ENCODE measurements around the gene DENND2A. TPM values are rescaled to one million over a fixed set of nuclear protein-coding genes. Genes with fewer than 3 reads are reported as not detected.

Gene DENND2A
- polyA plus RNA-seq, 3 donors: not detected

- Mint-ChIP-seq H3K4me3 (no peak overlapping the region), H3K27ac (no peak overlapping the region), H3K36me3 (no peaks in the 10 kb centered on the region), H3K4me1 (peaks cover 15% of the 10 kb centered on the region), H3K27me3 (ENCODE audit: low read depth in 3 of 3) (peaks cover 4 to 12% (median 6%) of the 10 kb centered on the region in 3 donors), H3K9me3 (peaks cover 0 to 2% (median 0%) of the 10 kb centered on the region in 7 donors)
- Histone ChIP-seq H3K9me3 (replicated peaks in 1 of 2; ENCODE audit: control insufficient read depth in 1 of 2, insufficient read depth in 1 of 2, low read length in 2 of 2) (no peaks in the 10 kb centered on the region), H4K20me1 (ENCODE audit: insufficient read depth, low read length) (no peaks in the 10 kb centered on the region), H3K4me3 (replicated peaks in 1 of 3; ENCODE audit: low read depth in 2 of 3, low read length in 3 of 3) (no peak overlapping the region), H3K4me1 (ENCODE audit: control insufficient read depth in 1 of 2, insufficient read depth in 2 of 2, low read length in 2 of 2) (peaks cover 0 to 12% of the 10 kb centered on the region in 2 donors), H3K36me3 (replicated peaks in 1 of 2; ENCODE audit: control insufficient read depth in 1 of 2, insufficient read depth in 2 of 2, low read length in 2 of 2) (no peaks in the 10 kb centered on the region), H3K4me2 (replicated peaks; ENCODE audit: extremely low read depth, low read length, poor library complexity, severe bottlenecking) (no peak overlapping the region), H3K79me2 (ENCODE audit: insufficient read depth, low read length) (no peaks in the 10 kb centered on the region), H2AFZ (ENCODE audit: insufficient read depth, low read depth, low read length, poor library complexity, severe bottlenecking) (peak overlapping the region; percentile 35), H3K9ac (ENCODE audit: insufficient read depth, low read length, poor library complexity, severe bottlenecking) (no peak overlapping the region), H3K27me3 (ENCODE audit: control insufficient read depth in 2 of 2, insufficient read depth in 2 of 2, low read length in 2 of 2) (no peaks in the 10 kb centered on the region), H3K27ac (ENCODE audit: low read depth in 1 of 2, low read length in 2 of 2) (no peak overlapping the region)
- DNase-seq: no peak
- TF ChIP-seq CTCF (IDR thresholded peaks at IDR 0.05): no peak
- WGBS (ENCODE audit: insufficient coverage): 51% methylated on average over 7 of the region's 10 CpGs
- intact Hi-C loops (cut with micrococcal nuclease): no loop called here
Observed at GRCh38 chr7:140525743-140526142, 114.9 kb downstream of the DENND2A start.

GRCh38 chr7:140521421-140521820, 119.2 kb downstream of the DENND2A start:
- H3K27ac Mint-ChIP-seq: peak overlapping the region in 1 of 7 donors; percentile 55
- Histone ChIP-seq H3K4me2 (replicated peaks; ENCODE audit: extremely low read depth, low read length, poor library complexity, severe bottlenecking) (no peak overlapping the region), H3K27ac (ENCODE audit: low read depth in 1 of 2, low read length in 2 of 2) (no peak overlapping the region), H3K9me3 (replicated peaks in 1 of 2; ENCODE audit: control insufficient read depth in 1 of 2, insufficient read depth in 1 of 2, low read length in 2 of 2) (no peaks in the 10 kb centered on the region), H3K27me3 (ENCODE audit: control insufficient read depth in 2 of 2, insufficient read depth in 2 of 2, low read length in 2 of 2) (no peaks in the 10 kb centered on the region), H3K4me3 (replicated peaks in 1 of 3; ENCODE audit: low read depth in 2 of 3, low read length in 3 of 3) (no peak overlapping the region), H3K79me2 (ENCODE audit: insufficient read depth, low read length) (no peaks in the 10 kb centered on the region), H4K20me1 (ENCODE audit: insufficient read depth, low read length) (no peaks in the 10 kb centered on the region), H2AFZ (ENCODE audit: insufficient read depth, low read depth, low read length, poor library complexity, severe bottlenecking) (no peak overlapping the region), H3K9ac (ENCODE audit: insufficient read depth, low read length, poor library complexity, severe bottlenecking) (no peak overlapping the region), H3K36me3 (replicated peaks in 1 of 2; ENCODE audit: control insufficient read depth in 1 of 2, insufficient read depth in 2 of 2, low read length in 2 of 2) (no peaks in the 10 kb centered on the region), H3K4me1 (ENCODE audit: control insufficient read depth in 1 of 2, insufficient read depth in 2 of 2, low read length in 2 of 2) (peaks cover 2 to 12% of the 10 kb centered on the region in 2 donors)
- intact Hi-C loops (cut with micrococcal nuclease): no loop called here
- H3K4me1 Mint-ChIP-seq: peaks cover 19% of the 10 kb centered on the region
- peaks cover 2 to 3% (median 2%) of the 10 kb centered on the region in 3 donors for H3K27me3 Mint-ChIP-seq (ENCODE audit: low read depth in 3 of 3)
- no peaks in the 10 kb centered on the region for H3K36me3 Mint-ChIP-seq
- no peak for DNase-seq
- WGBS (ENCODE audit: insufficient coverage): 100% methylated on average over 1 of the region's 3 CpGs
- no peak overlapping the region for H3K4me3 Mint-ChIP-seq
- TF ChIP-seq CTCF (IDR thresholded peaks at IDR 0.05): no peak
- no peaks in the 10 kb centered on the region for H3K9me3 Mint-ChIP-seq

Data from CD14-positive monocyte (primary cell).